GM10266 (cell line): ENCODE data around the gene CHRDL2.

Source experiments
- DNase-seq: peaks from one replicate; pipeline ENCODE4 v3.0.0; 2012; ENCODE audit errors: extremely low spot score
- CTCF ChIP-seq: IDR thresholded peaks from 2 replicates; pipeline ENCODE4 v1.5.1; 2012; ENCODE audit warnings: mild to moderate bottlenecking, low read depth; ENCODE audit not compliant: control insufficient read depth, insufficient read depth; ENCODE audit errors: missing control alignments

Gene CHRDL2

GRCh38 chr11:74673693-74674360, 57.4 kb downstream of the CHRDL2 start:
- DNase-seq, result no peak

GRCh38 chr11:74672956-74673692, 58.1 kb downstream of the CHRDL2 start:
- no peak for TF ChIP-seq CTCF
- DNase-seq, result peak; percentile 5

More at GRCh38 chr11:74673693-74674360, 57.4 kb downstream of the CHRDL2 start:
- TF ChIP-seq CTCF, result no peak

- no peak for DNase-seq
- TF ChIP-seq CTCF, result no peak
Observed at GRCh38 chr11:74672332-74672955, 58.8 kb downstream of the CHRDL2 start.

- no peak for TF ChIP-seq CTCF
- DNase-seq, result no peak
Observed at GRCh38 chr11:74671520-74672196, 59.6 kb downstream of the CHRDL2 start.

GRCh38 chr11:74670171-74670570, 61.1 kb downstream of the CHRDL2 start:
- TF ChIP-seq CTCF, result no peak
- DNase-seq, result no peak

- TF ChIP-seq CTCF, result no peak
- no peak for DNase-seq
Observed at GRCh38 chr11:74669211-74670160, 61.7 kb downstream of the CHRDL2 start.
